Lower lobe of right lung (tissue), 2 donors: ENCODE data around the gene CYP1B1. TPM values are rescaled to one million over a fixed set of nuclear protein-coding genes. Genes with fewer than 3 reads are reported as not detected.

Source experiments
- ATAC-seq, 2 donors: fragments of 200-7000 bp; cut with Tn5 transposase; one replicate each; pipeline ENCODE4 v1.9.1; 2020 to 2022; ENCODE audit warnings: mild to moderate bottlenecking in 2 of 2, moderate library complexity in 2 of 2
- DNase-seq: peaks from one replicate; pipeline ENCODE4 v3.0.0-alpha.2; 2020
- H3K27ac ChIP-seq: fragments of 200-600 bp; one replicate; pipeline ENCODE4 v1.8.0; 2022
- H3K27me3 ChIP-seq: fragments of 200-600 bp; one replicate; pipeline ENCODE4 v1.8.0; 2022; ENCODE audit warnings: low read depth
- H3K36me3 ChIP-seq: fragments of 200-600 bp; one replicate; pipeline ENCODE4 v1.8.0; 2022; ENCODE audit warnings: mild to moderate bottlenecking
- H3K4me1 ChIP-seq: fragments of 200-600 bp; one replicate; pipeline ENCODE4 v1.8.0; 2022
- H3K4me3 ChIP-seq: fragments of 200-600 bp; one replicate; pipeline ENCODE4 v1.8.0; 2022; ENCODE audit warnings: mild to moderate bottlenecking
- H3K9me3 ChIP-seq: fragments of 200-600 bp; one replicate; pipeline ENCODE4 v1.8.0; 2022
- CTCF ChIP-seq: fragments of 200-600 bp; IDR thresholded peaks from one replicate; pipeline ENCODE4 v1.8.0; 2022; ENCODE audit warnings: antibody characterized with exemption, mild to moderate bottlenecking
- intact Hi-C: fragments of 100-400 bp; cut with DNase I; formaldehyde crosslinking; loops from one replicate; pipeline ENCODE4 v1.11.0; 2022
- total RNA-seq: library from RNA; stranded (reverse); fragmentation: NEBNext Ultra II Directional; extraction: Animal tissue kit (Norgen Biotek cat#: 25700); gene quantifications from one replicate; pipeline ENCODE4 v1.2.1, GENCODE V29; 2021
- donor health status: DM: no; HTN: yes; CAD: no; lungs with severe emphysema.

Gene CYP1B1
- total RNA-seq, 1 donor from 2014 or later, result 67.0 TPM

GRCh38 chr2:38120829-38121228 is 44.9 kb upstream of the CYP1B1 start:
- intact Hi-C loops, result no loop called here
- no peaks in the 10 kb centered on the region for H3K27me3 ChIP-seq
- H3K36me3 ChIP-seq, result no peaks in the 10 kb centered on the region
- ATAC-seq (no peak), DNase-seq (no peak)
- no peaks in the 10 kb centered on the region for H3K9me3 ChIP-seq
- no peak for TF ChIP-seq CTCF
- no peak overlapping the region for H3K4me3 ChIP-seq
- H3K27ac ChIP-seq, result no peak overlapping the region
- H3K4me1 ChIP-seq, result peaks cover 10% of the 10 kb centered on the region

GRCh38 chr2:38120264-38120592 is 44.3 kb upstream of the CYP1B1 start:
- intact Hi-C loops, result no loop called here
- ATAC-seq, result no peak
- no peaks in the 10 kb centered on the region for H3K27me3 ChIP-seq
- peaks cover 16% of the 10 kb centered on the region for H3K4me1 ChIP-seq
- no peak overlapping the region for H3K27ac ChIP-seq
- no peaks in the 10 kb centered on the region for H3K36me3 ChIP-seq
- no peaks in the 10 kb centered on the region for H3K9me3 ChIP-seq
- no peak for TF ChIP-seq CTCF
- no peak for DNase-seq
- H3K4me3 ChIP-seq, result no peak overlapping the region

GRCh38 chr2:38116762-38117161 is 40.8 kb upstream of the CYP1B1 start:
- H3K9me3 ChIP-seq, result no peaks in the 10 kb centered on the region
- intact Hi-C loops, result loop anchor here (10.0 kb wide), 1 partner anchor 132 kb away; no protein-coding TSS in a partner anchor
- H3K36me3 ChIP-seq, result no peaks in the 10 kb centered on the region
- DNase-seq (no peak), ATAC-seq (no peak)
- no peak for TF ChIP-seq CTCF
- H3K4me1 ChIP-seq, result peaks cover 35% of the 10 kb centered on the region
- no peaks in the 10 kb centered on the region for H3K27me3 ChIP-seq
- no peak overlapping the region for H3K27ac ChIP-seq
- H3K4me3 ChIP-seq, result no peak overlapping the region

GRCh38 chr2:38115216-38116032 is 39.5 kb upstream of the CYP1B1 start:
- peak; percentile 85 for DNase-seq

GRCh38 chr2:38113981-38114708 is 38.2 kb upstream of the CYP1B1 start:
- no peaks in the 10 kb centered on the region for H3K27me3 ChIP-seq
- no peak for DNase-seq
- H3K9me3 ChIP-seq, result no peaks in the 10 kb centered on the region
- no peak overlapping the region for H3K4me3 ChIP-seq
- intact Hi-C loops, result loop anchor here (10.0 kb wide), 1 partner anchor 129 kb away; no protein-coding TSS in a partner anchor
- H3K36me3 ChIP-seq, result no peaks in the 10 kb centered on the region
- H3K4me1 ChIP-seq, result peaks cover 42% of the 10 kb centered on the region
- peak; percentile 44 to 73 for ATAC-seq
- no peak for TF ChIP-seq CTCF
- peak overlapping the region; percentile 5 for H3K27ac ChIP-seq

More at GRCh38 chr2:38115216-38116032, 39.5 kb upstream of the CYP1B1 start:
- TF ChIP-seq CTCF, result peak; percentile 93
- H3K4me1 ChIP-seq, result peaks cover 38% of the 10 kb centered on the region
- no peak overlapping the region for H3K4me3 ChIP-seq
- H3K27ac ChIP-seq, result no peak overlapping the region
- no peaks in the 10 kb centered on the region for H3K9me3 ChIP-seq
- intact Hi-C loops, result loop anchor here (10.0 kb wide), 1 partner anchor 131 kb away; no protein-coding TSS in a partner anchor
- H3K36me3 ChIP-seq, result no peaks in the 10 kb centered on the region
- peak; percentile 90 to 93 for ATAC-seq
- no peaks in the 10 kb centered on the region for H3K27me3 ChIP-seq
